Thoracic aorta (tissue), 2 donors: ENCODE data around the gene MTHFS. TPM values are rescaled to one million over a fixed set of nuclear protein-coding genes. Genes with fewer than 3 reads are reported as not detected.
A peak's percentile ranks its signal among the peaks of the same experiment; 100 is the strongest.

Experiments
- ATAC-seq: fragments of 150-250 bp; one replicate; pipeline ENCODE4 v1.8.0; 2017; ENCODE audit warnings: low read depth; ENCODE audit not compliant: insufficient number of reproducible peaks, low FRiP score
- DNase-seq: peaks from one replicate; pipeline ENCODE4 v3.0.0-alpha.2; 2020; ENCODE audit warnings: low spot score
- H3K27ac ChIP-seq, 2 donors: fragments of 200-600 bp; sonication (generic); 1 replicate in 1 of 2; 2 replicates in 1 of 2; pipeline ENCODE4 v1.5.1; 2016; ENCODE audit warnings: mild to moderate bottlenecking in 2 of 2, moderate library complexity in 2 of 2
- H3K27me3 ChIP-seq: fragments of 200-600 bp; sonication (generic); replicated peaks from 2 replicates; pipeline ENCODE4 v1.6.0; 2016; ENCODE audit warnings: mild to moderate bottlenecking; ENCODE audit not compliant: insufficient read depth
- H3K36me3 ChIP-seq: fragments of 200-600 bp; sonication (generic); one replicate; pipeline ENCODE4 v1.5.1; 2016
- H3K4me1 ChIP-seq, 2 donors: fragments of 200-600 bp; sonication (generic); 1 replicate in 1 of 2; 2 replicates in 1 of 2; pipeline versions ENCODE4 v1.5.1 to v1.6.0; 2016; ENCODE audit warnings: low read depth in 2 of 2, mild to moderate bottlenecking in 1 of 2; ENCODE audit not compliant: control insufficient read depth in 1 of 2
- H3K4me3 ChIP-seq: fragments of 200-600 bp; sonication (generic); 2 replicates; pipeline ENCODE4 v1.5.1; 2016; ENCODE audit warnings: mild to moderate bottlenecking
- H3K9me3 ChIP-seq: fragments of 200-600 bp; sonication (generic); 2 replicates; pipeline ENCODE4 v1.5.1; 2016
- total RNA-seq, 2 donors: library from RNA; depleted of rRNA; stranded (reverse); fragments of >200 nt; gene quantifications; one replicate each; pipeline versions ENCODE4 v1.1.0 to v1.2.3, GENCODE V29; 2016
- TF ChIP-seq, protein P1 (sequence below): fragments of 200-600 bp; sonication (generic); IDR thresholded peaks from one replicate; pipeline ENCODE4 v1.5.1; 2019; ENCODE audit warnings: antibody characterized with exemption

MTHFS gene
- total RNA-seq, 2 donors from 2014 or later: 6.2 to 30.6 TPM

DNA sequence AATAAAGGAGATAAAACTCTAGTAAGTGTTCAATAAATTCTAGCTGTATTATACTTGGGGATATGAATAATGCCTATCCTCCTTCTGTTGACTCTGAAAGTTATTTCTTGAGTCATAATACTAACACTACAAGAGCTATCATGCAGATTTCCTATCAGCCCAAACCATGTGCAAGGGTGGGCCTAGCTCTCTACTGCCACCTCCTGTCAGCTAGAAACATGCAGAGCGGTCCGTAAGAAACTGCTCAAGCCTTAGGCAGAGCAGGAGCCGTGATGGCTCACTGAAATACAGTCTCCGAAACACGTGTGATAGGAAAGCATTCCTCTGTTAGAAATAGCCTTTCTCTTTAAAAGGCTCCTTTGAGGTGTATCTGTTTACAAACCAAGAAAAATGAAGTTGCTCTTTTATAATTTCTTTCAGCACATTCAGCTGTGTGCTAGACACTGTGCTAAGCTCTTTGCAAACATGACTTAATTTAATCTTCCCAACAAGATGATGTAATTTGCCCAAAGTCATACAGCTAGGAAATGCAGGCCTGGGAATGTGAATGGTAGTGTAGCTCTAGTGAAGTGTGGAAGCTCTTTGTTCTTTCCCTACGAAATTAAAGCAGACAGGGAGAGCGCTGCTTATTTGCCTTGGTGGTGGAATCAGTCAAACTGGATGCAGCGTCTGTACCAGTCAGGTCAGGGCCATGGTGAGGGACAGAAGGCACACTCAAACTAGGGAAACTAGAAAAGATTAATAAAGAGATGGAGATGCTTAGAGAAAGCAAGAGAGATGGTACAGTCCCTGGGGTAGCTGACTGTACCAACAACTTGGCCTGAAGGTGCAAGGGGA lies 43.1 kb downstream of the MTHFS start:
- Histone ChIP-seq H3K27ac (no peak overlapping the region), H3K36me3 (no peaks in the 10 kb centered on the region), H3K4me1 (no peaks in the 10 kb centered on the region), H3K9me3 (no peaks in the 10 kb centered on the region), H3K27me3 (no peaks in the 10 kb centered on the region), H3K4me3 (no peak overlapping the region)
- ATAC-seq: peak; percentile 67
- TF ChIP-seq, protein P1, sequence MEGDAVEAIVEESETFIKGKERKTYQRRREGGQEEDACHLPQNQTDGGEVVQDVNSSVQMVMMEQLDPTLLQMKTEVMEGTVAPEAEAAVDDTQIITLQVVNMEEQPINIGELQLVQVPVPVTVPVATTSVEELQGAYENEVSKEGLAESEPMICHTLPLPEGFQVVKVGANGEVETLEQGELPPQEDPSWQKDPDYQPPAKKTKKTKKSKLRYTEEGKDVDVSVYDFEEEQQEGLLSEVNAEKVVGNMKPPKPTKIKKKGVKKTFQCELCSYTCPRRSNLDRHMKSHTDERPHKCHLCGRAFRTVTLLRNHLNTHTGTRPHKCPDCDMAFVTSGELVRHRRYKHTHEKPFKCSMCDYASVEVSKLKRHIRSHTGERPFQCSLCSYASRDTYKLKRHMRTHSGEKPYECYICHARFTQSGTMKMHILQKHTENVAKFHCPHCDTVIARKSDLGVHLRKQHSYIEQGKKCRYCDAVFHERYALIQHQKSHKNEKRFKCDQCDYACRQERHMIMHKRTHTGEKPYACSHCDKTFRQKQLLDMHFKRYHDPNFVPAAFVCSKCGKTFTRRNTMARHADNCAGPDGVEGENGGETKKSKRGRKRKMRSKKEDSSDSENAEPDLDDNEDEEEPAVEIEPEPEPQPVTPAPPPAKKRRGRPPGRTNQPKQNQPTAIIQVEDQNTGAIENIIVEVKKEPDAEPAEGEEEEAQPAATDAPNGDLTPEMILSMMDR: peak; percentile 86
- DNase-seq: no peak

DNA sequence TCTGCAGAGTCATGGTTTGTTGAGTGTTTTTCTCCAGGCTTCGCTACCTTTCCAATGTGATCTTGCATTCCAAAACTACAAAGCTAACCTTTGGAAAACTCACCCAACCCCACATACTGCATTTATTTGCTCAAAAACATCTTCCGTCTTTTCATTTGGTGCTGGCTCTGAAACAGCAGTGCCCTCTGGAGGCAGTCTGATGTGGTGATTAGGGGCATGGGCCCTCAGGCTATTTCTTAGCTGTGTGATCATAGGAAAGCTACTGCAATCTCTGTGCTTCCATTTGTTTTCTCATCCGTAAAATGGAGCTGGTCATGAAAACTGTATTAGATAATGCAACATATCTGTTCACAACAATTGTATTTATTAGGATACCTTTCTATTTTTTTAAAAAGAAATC lies 47.0 kb downstream of the MTHFS start:
- no peaks in the 10 kb centered on the region for H3K9me3 ChIP-seq
- DNase-seq (no peak), ATAC-seq (no peak)
- H3K36me3 ChIP-seq: no peaks in the 10 kb centered on the region
- H3K4me1 ChIP-seq: no peaks in the 10 kb centered on the region
- H3K27me3 ChIP-seq: no peaks in the 10 kb centered on the region
- H3K27ac ChIP-seq: no peak overlapping the region
- H3K4me3 ChIP-seq: no peak overlapping the region
- TF ChIP-seq, protein P1: no peak

DNA sequence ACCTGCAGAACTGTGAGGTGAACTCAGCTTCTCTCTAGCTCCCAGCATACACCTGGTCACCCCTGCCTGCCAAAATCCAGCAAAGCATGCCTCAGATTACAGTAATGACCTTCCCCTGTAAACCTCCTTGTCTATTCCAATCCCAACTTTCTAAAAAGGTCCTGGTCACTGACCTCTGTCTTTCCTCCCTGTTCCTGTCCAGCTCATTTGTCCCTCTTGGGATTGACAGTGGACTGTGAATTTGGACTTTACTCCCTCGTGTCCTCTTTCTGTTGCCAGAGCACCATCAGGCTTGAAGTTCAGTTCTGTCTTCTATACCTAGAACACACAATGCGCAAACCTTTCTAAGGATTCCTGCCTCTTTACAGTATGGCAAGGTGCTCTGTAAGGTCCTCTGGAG lies 50.3 kb downstream of the MTHFS start:
- no peak for ATAC-seq

DNA sequence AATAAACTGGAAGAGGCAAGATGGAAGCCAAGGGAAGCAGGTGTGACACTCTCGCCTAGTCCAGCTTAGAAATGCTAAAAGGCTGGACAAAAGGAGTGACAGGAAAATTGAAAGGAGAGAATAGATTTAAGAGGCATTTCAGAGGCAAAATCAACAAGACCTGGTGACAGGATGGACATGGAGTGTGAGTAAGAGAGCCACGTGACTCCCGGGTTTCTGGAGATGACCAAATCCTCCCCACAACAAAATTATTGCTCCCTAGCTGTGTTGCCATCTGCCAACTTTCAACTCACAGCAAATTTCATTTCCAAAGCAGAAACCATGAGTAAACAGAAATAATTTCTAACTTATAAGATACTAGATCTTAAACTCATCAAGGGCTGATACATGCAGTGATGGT lies 52.6 kb downstream of the MTHFS start:
- TF ChIP-seq, protein P1: no peak
- ATAC-seq (no peak), DNase-seq (no peak)
- no peaks in the 10 kb centered on the region for H3K36me3 ChIP-seq
- H3K27me3 ChIP-seq: no peaks in the 10 kb centered on the region
- H3K4me1 ChIP-seq: no peaks in the 10 kb centered on the region
- H3K4me3 ChIP-seq: no peak overlapping the region
- H3K27ac ChIP-seq: no peak overlapping the region
- no peaks in the 10 kb centered on the region for H3K9me3 ChIP-seq

More for the DNA sequence above, 50.3 kb downstream of the MTHFS start:
- no peaks in the 10 kb centered on the region for H3K36me3 ChIP-seq
- no peak for DNase-seq
- no peaks in the 10 kb centered on the region for H3K27me3 ChIP-seq
- no peak overlapping the region for H3K27ac ChIP-seq
- H3K9me3 ChIP-seq: no peaks in the 10 kb centered on the region
- TF ChIP-seq, protein P1: no peak
- H3K4me1 ChIP-seq: no peaks in the 10 kb centered on the region
- no peak overlapping the region for H3K4me3 ChIP-seq

DNA sequence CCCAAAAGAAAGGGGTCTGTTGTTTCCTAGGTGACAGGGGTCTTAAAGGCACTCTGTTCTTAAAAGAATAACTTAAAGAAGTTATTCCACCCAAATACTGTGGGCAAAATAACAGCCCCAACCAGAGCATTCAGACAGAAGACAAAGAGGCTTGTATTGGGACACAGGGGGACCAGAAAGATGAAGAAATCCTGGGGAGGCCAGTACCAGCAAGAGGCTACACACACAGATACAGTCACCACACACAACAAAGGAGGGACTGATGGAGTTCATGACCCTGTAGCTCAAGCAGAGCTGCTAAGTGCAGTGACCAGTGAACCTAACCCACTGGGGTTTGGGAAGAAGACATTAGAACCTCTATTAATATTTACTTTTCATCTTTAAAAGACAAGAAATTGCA lies 59.0 kb downstream of the MTHFS start:
- no peak overlapping the region for H3K4me3 ChIP-seq
- H3K27ac ChIP-seq: no peak overlapping the region
- DNase-seq (no peak), ATAC-seq (no peak)
- no peaks in the 10 kb centered on the region for H3K9me3 ChIP-seq
- no peaks in the 10 kb centered on the region for H3K27me3 ChIP-seq
- no peaks in the 10 kb centered on the region for H3K36me3 ChIP-seq
- no peaks in the 10 kb centered on the region for H3K4me1 ChIP-seq
- TF ChIP-seq, protein P1: no peak
